NCI-H2196 (cell line): ENCODE data around the gene NOMO2.
"Not testable (repeated sequence)": the region's sequence is repeated elsewhere in the genome, so short reads cannot be mapped to it uniquely, and the experiment has no call there.

Source experiments
- DNase-seq: peaks from one replicate; lab custom pipeline; 2025; ENCODE audit not compliant: unreplicated experiment; lab: John Stamatoyannopoulos, UW

Gene NOMO2

GRCh38 chr16:18521445-18522181 is 40.3 kb downstream of the NOMO2 start:
- not testable (repeated sequence) for DNase-seq

GRCh38 chr16:18518536-18519283 is 43.2 kb downstream of the NOMO2 start:
- DNase-seq = not testable (repeated sequence)

DNA sequence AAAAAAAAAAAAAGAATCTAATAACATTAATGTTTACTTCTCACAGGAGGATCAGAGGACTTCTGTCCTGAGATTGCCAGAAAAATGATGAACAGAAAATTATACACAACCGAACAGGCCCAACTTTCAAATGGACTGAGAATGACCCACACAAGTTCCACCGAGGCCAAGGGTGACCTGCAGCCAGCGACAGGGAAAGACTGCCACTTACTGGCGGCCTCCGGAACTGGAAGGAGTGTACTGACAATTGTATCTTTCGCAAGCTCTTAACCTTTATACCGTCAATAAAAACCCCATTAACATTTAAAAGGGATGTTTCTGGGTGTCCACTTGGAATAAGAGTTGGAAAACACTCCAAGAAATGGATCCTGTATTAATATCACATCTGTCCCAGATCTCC is 63.5 kb downstream of the NOMO2 start:
- not testable (repeated sequence) for DNase-seq

GRCh38 chr16:18497032-18497431 is 64.9 kb downstream of the NOMO2 start:
- DNase-seq = not testable (repeated sequence)

- DNase-seq = not testable (repeated sequence)
Measured at GRCh38 chr16:18492118-18492897, 69.6 kb downstream of the NOMO2 start.

DNA sequence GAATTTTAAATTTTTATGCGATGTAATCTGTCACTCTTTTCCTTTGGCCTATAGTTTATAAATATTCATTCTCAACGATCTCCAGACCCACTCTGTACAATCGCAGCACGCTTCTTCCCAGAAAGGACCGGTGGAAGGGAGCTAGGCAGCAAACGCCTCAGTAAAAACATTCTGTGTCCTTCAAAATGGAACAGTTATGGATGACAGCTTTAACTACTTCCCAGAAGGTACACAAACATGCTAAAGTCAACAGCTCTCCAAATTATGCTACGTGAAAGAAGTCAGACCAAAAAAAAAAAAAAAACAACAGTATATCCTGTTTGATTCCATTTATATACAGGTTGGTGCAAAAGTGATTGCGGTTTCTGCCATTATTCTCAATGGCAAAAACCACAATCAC is 125.9 kb downstream of the NOMO2 start:
- not testable (repeated sequence) for DNase-seq

GRCh38 chr16:18415827-18416226 is 146.1 kb downstream of the NOMO2 start:
- DNase-seq = not testable (repeated sequence)

GRCh38 chr16:18409532-18410293 is 152.2 kb downstream of the NOMO2 start:
- DNase-seq = not testable (repeated sequence)

- not testable (repeated sequence) for DNase-seq
Measured at GRCh38 chr16:18401851-18402657, 159.8 kb downstream of the NOMO2 start.

- not testable (repeated sequence) for DNase-seq
Measured at GRCh38 chr16:18401159-18401558, 160.7 kb downstream of the NOMO2 start.

- DNase-seq = not testable (repeated sequence)
Measured at GRCh38 chr16:18394363-18394762, 167.5 kb downstream of the NOMO2 start.

DNA sequence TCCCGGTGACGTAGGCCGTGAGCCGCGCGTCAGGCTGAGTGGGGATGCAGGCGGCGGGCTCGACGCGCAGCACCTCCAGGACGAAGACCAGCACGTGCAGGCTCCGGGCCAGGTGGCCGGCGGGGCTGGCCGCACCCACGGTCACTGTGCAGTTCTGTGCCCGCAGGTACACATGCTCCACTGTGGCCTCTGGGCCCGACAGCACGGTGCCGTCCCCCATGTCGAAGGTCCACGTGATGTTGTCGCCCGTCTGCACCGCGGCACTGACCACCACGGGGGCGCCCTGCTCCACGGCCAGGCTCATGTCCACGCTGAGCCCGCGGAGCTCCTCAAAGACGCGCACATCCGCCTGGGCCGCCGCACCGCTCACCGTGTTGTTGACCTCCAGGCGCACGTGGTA is 174.1 kb downstream of the NOMO2 start:
- not testable (repeated sequence) for DNase-seq

DNA sequence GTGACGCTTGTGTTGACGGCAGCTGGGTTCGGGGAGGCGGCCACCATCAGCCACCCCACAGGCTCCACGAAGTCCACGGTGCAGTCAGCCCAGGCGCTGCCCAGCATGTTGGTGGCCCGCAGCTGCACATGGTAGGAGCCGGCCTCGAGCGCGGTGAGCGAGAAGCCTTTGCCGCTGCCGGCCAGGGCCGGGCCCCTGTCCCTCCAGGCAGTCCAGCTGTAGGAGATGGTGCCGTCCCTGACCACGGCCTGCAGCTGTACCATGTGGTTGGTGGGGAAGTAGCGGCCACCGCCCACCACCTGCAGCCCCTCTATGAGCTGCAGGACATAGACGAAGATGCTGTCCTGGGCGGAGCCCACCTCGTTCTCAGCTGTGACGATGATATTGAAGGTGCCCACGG is 175.4 kb downstream of the NOMO2 start:
- DNase-seq = not testable (repeated sequence)

DNA sequence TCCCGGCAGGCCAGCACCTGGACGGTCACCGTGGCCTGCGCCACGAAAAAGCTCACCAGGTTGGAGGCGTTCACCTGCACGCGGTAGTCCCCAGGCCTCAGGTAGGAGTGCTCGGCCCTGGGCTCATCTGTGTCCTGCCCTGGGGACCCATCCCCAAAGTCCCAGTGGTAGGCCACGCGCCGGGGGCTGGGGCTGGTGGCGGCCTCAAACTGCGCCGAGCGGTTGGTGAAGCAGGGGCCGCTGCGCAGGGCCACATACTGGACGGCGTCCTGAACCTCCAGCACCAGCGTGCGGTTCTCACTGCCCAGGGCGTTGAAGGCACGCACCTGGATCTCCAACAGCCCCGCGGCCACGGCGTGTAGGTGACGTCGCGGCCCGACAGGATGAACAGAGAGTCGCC is 176.6 kb downstream of the NOMO2 start:
- DNase-seq = not testable (repeated sequence)

DNA sequence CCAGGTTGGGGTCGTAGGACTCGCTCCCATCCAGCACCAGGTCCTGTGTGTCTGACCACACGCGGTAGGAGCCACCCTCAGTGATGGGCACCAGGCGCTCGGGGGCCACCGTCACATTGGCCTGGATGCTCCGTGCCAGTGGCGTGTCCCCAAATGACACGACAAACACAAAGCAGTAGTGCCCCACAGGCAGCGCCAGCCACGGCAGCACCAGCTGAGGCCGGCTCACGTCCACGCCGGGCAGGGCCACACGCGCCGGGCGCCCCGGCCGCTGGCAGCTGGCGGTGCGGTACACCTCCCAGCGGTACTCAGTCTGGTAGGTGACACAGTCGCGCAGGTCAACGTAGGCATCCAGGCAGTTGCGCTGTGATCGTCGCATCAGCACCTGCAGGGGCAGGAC is 177.0 kb downstream of the NOMO2 start:
- not testable (repeated sequence) for DNase-seq

GRCh38 chr16:18384098-18384636 is 177.7 kb downstream of the NOMO2 start:
- not testable (repeated sequence) for DNase-seq

- not testable (repeated sequence) for DNase-seq
Measured at GRCh38 chr16:18382696-18383095, 179.2 kb downstream of the NOMO2 start.
